GM19395 (cell line): ENCODE results near the gene AFF1.

Experiments
- ATAC-seq: cut with Tn5 transposase; IDR thresholded peaks from one replicate; pipeline ENCODE4 v1.9.1; 2021; ENCODE audit warnings: mild to moderate bottlenecking, moderate library complexity; ENCODE audit not compliant: unreplicated experiment

Gene AFF1

GRCh38 chr4:86934771-86935565 is at the start of gene AFF1:
Gene AFF1 (plus strand): TSS chr4:86935011. CDS start chr4:86948534, 13,523 bp downstream.
- peak; percentile 48 for ATAC-seq

GRCh38 chr4:86890790-86891189 is 44.0 kb upstream of the AFF1 start:
- no peak for ATAC-seq

- peak; percentile 67 for ATAC-seq
Measured at GRCh38 chr4:86891762-86892635, 42.8 kb upstream of the AFF1 start, which contains the start of gene C4orf36. Gene C4orf36 (minus strand): TSS chr4:86892422. CDS start chr4:86891520, 902 bp downstream.

GRCh38 chr4:86892636-86892960 is 42.2 kb upstream of the AFF1 start:
- ATAC-seq, result no peak

GRCh38 chr4:86893136-86893535 is 41.7 kb upstream of the AFF1 start:
- ATAC-seq, result no peak

GRCh38 chr4:86894455-86894854 is 40.4 kb upstream of the AFF1 start:
- no peak for ATAC-seq

- ATAC-seq, result peak; percentile 55
Measured at GRCh38 chr4:86895692-86896488, 38.9 kb upstream of the AFF1 start.

GRCh38 chr4:86896596-86896995 is 38.2 kb upstream of the AFF1 start:
- ATAC-seq, result no peak

GRCh38 chr4:86898562-86898961 is 36.2 kb upstream of the AFF1 start:
- ATAC-seq, result peak; percentile 45

- ATAC-seq, result no peak
Measured at GRCh38 chr4:86901864-86902263, 32.9 kb upstream of the AFF1 start.

- no peak for ATAC-seq
Measured at GRCh38 chr4:86908251-86908657, 26.6 kb upstream of the AFF1 start.

GRCh38 chr4:86909546-86910295 is 25.1 kb upstream of the AFF1 start:
- no peak for ATAC-seq

- no peak for ATAC-seq
Measured at GRCh38 chr4:86910369-86910768, 24.4 kb upstream of the AFF1 start.

GRCh38 chr4:86910820-86911684 is 23.8 kb upstream of the AFF1 start:
- ATAC-seq, result no peak

GRCh38 chr4:86916392-86916791 is 18.4 kb upstream of the AFF1 start:
- no peak for ATAC-seq

GRCh38 chr4:86917212-86918039 is 17.4 kb upstream of the AFF1 start:
- no peak for ATAC-seq

GRCh38 chr4:86918539-86919072 is 16.2 kb upstream of the AFF1 start:
- no peak for ATAC-seq

- ATAC-seq, result no peak
Measured at GRCh38 chr4:86919561-86920223, 15.1 kb upstream of the AFF1 start.
